Measurements from ENCODE around the gene ATAD2B. TPM values are rescaled to one million over a fixed set of nuclear protein-coding genes. Genes with fewer than 3 reads are reported as not detected.

Gene ATAD2B
- polyA plus RNA-seq, 1 of the 3 experiments (the other 2 are of a cell fraction) = 1.3 TPM

- H3K27ac ChIP-seq (ENCODE audit: low read depth in 2 of 2, low read length in 1 of 2) = no peak overlapping the region
- CTCF ChIA-PET = interaction anchor here (0.9 to 1.8 kb wide), 2 partner anchors 13 to 422 kb away, joined by 3 to 4 read pairs; no protein-coding TSS in a partner anchor
- H2AFZ ChIP-seq (ENCODE audit: low read depth) = no peak overlapping the region
- H3K9me2 ChIP-seq = no peaks in the 10 kb centered on the region
- no peaks in the 10 kb centered on the region for H3K9me3 ChIP-seq
- no peak overlapping the region for H3K9ac ChIP-seq
- 97% methylated on average over 7 of the region's 7 CpGs for WGBS (ENCODE audit: low lambda C conversion rate)
- no peak overlapping the region for H3K4me2 ChIP-seq
- H4K20me1 ChIP-seq (ENCODE audit: insufficient read depth) = no peaks in the 10 kb centered on the region
- TF ChIP-seq PBX3 (IDR thresholded peaks at IDR 0.05) = no peak
- no peak for TF ChIP-seq NFIC (IDR thresholded peaks at IDR 0.05; ENCODE audit: borderline replicate concordance)
- TF ChIP-seq REST (IDR thresholded peaks at IDR 0.05; ENCODE audit: low read depth, low read length) = no peak
- no peak for TF ChIP-seq FOXJ3 (CRISPR knock-in tag; IDR thresholded peaks at IDR 0.05)
- DNase-seq = no peak
- POLR2A ChIA-PET = no interaction called here
- H3F3A ChIP-seq (replicated peaks; ENCODE audit: insufficient read depth) = no peaks in the 10 kb centered on the region
- no peaks in the 10 kb centered on the region for H3K27me3 ChIP-seq (ENCODE audit: insufficient read depth)
- no peak overlapping the region for H3K4me3 ChIP-seq (ENCODE audit: low read depth in 2 of 2, low read length in 1 of 2)
- peaks cover 13 to 36% of the 10 kb centered on the region in 2 experiments for H3K36me3 ChIP-seq (replicated peaks in 1 of 2; ENCODE audit: control insufficient read depth in 1 of 2, insufficient read depth in 2 of 2, low read length in 1 of 2)
- H3K79me2 ChIP-seq (ENCODE audit: insufficient read depth) = no peaks in the 10 kb centered on the region
- no peaks in the 10 kb centered on the region for H3K4me1 ChIP-seq (ENCODE audit: control insufficient read depth in 1 of 2, insufficient read depth in 2 of 2, low read depth in 1 of 2, low read length in 1 of 2)
Measured at GRCh38 chr2:23772684-23773083, 154.2 kb downstream of the ATAD2B start.

GRCh38 chr2:23772056-23772455, 154.9 kb downstream of the ATAD2B start:
- H4K20me1 ChIP-seq (ENCODE audit: insufficient read depth) = no peaks in the 10 kb centered on the region
- no peaks in the 10 kb centered on the region for H3K79me2 ChIP-seq (ENCODE audit: insufficient read depth)
- TF ChIP-seq RAD21 (IDR thresholded peaks at IDR 0.05; ENCODE audit: low read length) (no peak), YY1 (IDR thresholded peaks at IDR 0.05; ENCODE audit: low read depth) (no peak), MEF2A (IDR thresholded peaks at IDR 0.05; ENCODE audit: borderline replicate concordance, low read depth) (no peak), ZBTB33 (IDR thresholded peaks at IDR 0.05; ENCODE audit: borderline replicate concordance, low read depth) (no peak), TCF12 (IDR thresholded peaks at IDR 0.05) (no peak), NRF1 (IDR thresholded peaks at IDR 0.05; ENCODE audit: low read depth, low read length) (no peak)
- no peaks in the 10 kb centered on the region for H3K9me3 ChIP-seq
- H2AFZ ChIP-seq (ENCODE audit: low read depth) = no peak overlapping the region
- H3F3A ChIP-seq (replicated peaks; ENCODE audit: insufficient read depth) = no peaks in the 10 kb centered on the region
- H3K36me3 ChIP-seq (replicated peaks in 1 of 2; ENCODE audit: control insufficient read depth in 1 of 2, insufficient read depth in 2 of 2, low read length in 1 of 2) = peaks cover 15 to 36% of the 10 kb centered on the region in 2 experiments
- no peak for DNase-seq
- no peak overlapping the region for H3K27ac ChIP-seq (ENCODE audit: low read depth in 2 of 2, low read length in 1 of 2)
- POLR2A ChIA-PET = no interaction called here
- no peaks in the 10 kb centered on the region for H3K4me1 ChIP-seq (ENCODE audit: control insufficient read depth in 1 of 2, insufficient read depth in 2 of 2, low read depth in 1 of 2, low read length in 1 of 2)
- no peak overlapping the region for H3K4me2 ChIP-seq
- no peak overlapping the region for H3K4me3 ChIP-seq (ENCODE audit: low read depth in 2 of 2, low read length in 1 of 2)
- CTCF ChIA-PET = interaction anchor here (0.9 to 1.8 kb wide), 2 partner anchors 13 to 421 kb away, joined by 3 to 4 read pairs; no protein-coding TSS in a partner anchor
- no peaks in the 10 kb centered on the region for H3K9me2 ChIP-seq
- H3K27me3 ChIP-seq (ENCODE audit: insufficient read depth) = no peaks in the 10 kb centered on the region
- 84% methylated on average over 1 of the region's 1 CpG for WGBS (ENCODE audit: low lambda C conversion rate)
- H3K9ac ChIP-seq = no peak overlapping the region
